KMS-11 (cell line): ENCODE measurements around the gene GREM1.

Source experiments
- H2AFZ ChIP-seq: fragments of 200-600 bp; sonication (generic); 2 replicates; pipeline ENCODE4 v1.6.1; 2016; ENCODE audit warnings: antibody characterized with exemption, mixed run types, low read depth
- H3K27ac ChIP-seq: fragments of 200-600 bp; sonication (generic); 2 replicates; pipeline ENCODE4 v1.6.1; 2016; ENCODE audit warnings: mild to moderate bottlenecking, mixed run types
- H3K27me3 ChIP-seq: fragments of 200-600 bp; sonication (generic); 2 replicates; pipeline ENCODE4 v1.6.1; 2017; ENCODE audit warnings: mild to moderate bottlenecking, low read depth, mixed run types, moderate library complexity; ENCODE audit not compliant: insufficient read depth
- H3K36me3 ChIP-seq: fragments of 200-600 bp; sonication (generic); 2 replicates; pipeline ENCODE4 v1.6.1; 2017; ENCODE audit warnings: mild to moderate bottlenecking, mixed run types; ENCODE audit not compliant: insufficient read depth
- H3K4me1 ChIP-seq: fragments of 200-600 bp; sonication (generic); 2 replicates; pipeline ENCODE4 v1.6.1; 2016; ENCODE audit warnings: mild to moderate bottlenecking, low read depth, mixed run types; ENCODE audit not compliant: poor library complexity, severe bottlenecking
- H3K4me2 ChIP-seq: fragments of 200-600 bp; sonication (generic); 2 replicates; pipeline ENCODE4 v1.7.0; 2016; ENCODE audit warnings: mild to moderate bottlenecking, mixed run types
- H3K4me3 ChIP-seq: fragments of 200-600 bp; sonication (generic); IDR thresholded peaks from 2 replicates; pipeline ENCODE4 v1.6.1; 2017; ENCODE audit warnings: low read depth, low read length, mixed read lengths; ENCODE audit not compliant: insufficient read depth
- H3K79me2 ChIP-seq: fragments of 200-600 bp; sonication (generic); 2 replicates; pipeline ENCODE4 v1.6.1; 2016; ENCODE audit warnings: low read depth, mixed run types; ENCODE audit not compliant: insufficient read depth
- H3K9ac ChIP-seq: fragments of 200-600 bp; sonication (generic); 2 replicates; pipeline ENCODE4 v1.6.1; 2016; ENCODE audit warnings: mild to moderate bottlenecking, mixed run types
- H4K20me1 ChIP-seq: fragments of 200-600 bp; sonication (generic); 2 replicates; pipeline ENCODE4 v1.6.1; 2016; ENCODE audit warnings: mild to moderate bottlenecking, mixed run types; ENCODE audit not compliant: insufficient read depth
- TF ChIP-seq, protein P1 (sequence below): fragments of 200-600 bp; sonication (generic); conservative IDR thresholded peaks from 2 replicates; pipeline ENCODE4 v1.6.1; 2017; ENCODE audit warnings: low read depth, mild to moderate bottlenecking, antibody characterized with exemption, low read length, moderate library complexity, mixed read lengths

The GREM1 gene

DNA sequence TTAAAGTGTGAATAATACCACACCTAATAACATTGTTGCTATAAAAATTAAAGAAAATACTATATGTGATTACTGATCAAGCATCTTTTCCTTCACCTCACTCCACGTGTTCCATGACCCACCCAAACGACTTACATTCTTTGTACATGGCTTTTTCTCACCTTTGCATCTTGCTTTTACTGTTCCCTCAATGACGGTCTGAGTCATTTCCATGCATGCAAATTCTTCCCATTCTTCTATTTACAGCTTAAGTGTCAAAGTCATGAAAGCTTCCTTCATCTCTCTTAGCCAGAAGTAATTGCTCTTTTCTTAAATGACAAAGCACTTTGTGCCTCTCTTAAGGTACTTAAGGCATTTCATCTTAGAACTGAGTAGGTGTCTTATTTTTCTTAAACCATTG is 64.0 kb downstream of the GREM1 start:
- Histone ChIP-seq H2AFZ (no peak overlapping the region), H3K9ac (no peak overlapping the region), H3K4me1 (no peaks in the 10 kb centered on the region), H3K79me2 (no peaks in the 10 kb centered on the region), H3K27me3 (no peaks in the 10 kb centered on the region), H4K20me1 (no peaks in the 10 kb centered on the region), H3K27ac (no peak overlapping the region), H3K4me3 (no peak overlapping the region), H3K36me3 (no peaks in the 10 kb centered on the region), H3K4me2 (no peak overlapping the region)
- TF ChIP-seq, protein P1, sequence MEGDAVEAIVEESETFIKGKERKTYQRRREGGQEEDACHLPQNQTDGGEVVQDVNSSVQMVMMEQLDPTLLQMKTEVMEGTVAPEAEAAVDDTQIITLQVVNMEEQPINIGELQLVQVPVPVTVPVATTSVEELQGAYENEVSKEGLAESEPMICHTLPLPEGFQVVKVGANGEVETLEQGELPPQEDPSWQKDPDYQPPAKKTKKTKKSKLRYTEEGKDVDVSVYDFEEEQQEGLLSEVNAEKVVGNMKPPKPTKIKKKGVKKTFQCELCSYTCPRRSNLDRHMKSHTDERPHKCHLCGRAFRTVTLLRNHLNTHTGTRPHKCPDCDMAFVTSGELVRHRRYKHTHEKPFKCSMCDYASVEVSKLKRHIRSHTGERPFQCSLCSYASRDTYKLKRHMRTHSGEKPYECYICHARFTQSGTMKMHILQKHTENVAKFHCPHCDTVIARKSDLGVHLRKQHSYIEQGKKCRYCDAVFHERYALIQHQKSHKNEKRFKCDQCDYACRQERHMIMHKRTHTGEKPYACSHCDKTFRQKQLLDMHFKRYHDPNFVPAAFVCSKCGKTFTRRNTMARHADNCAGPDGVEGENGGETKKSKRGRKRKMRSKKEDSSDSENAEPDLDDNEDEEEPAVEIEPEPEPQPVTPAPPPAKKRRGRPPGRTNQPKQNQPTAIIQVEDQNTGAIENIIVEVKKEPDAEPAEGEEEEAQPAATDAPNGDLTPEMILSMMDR = no peak

DNA sequence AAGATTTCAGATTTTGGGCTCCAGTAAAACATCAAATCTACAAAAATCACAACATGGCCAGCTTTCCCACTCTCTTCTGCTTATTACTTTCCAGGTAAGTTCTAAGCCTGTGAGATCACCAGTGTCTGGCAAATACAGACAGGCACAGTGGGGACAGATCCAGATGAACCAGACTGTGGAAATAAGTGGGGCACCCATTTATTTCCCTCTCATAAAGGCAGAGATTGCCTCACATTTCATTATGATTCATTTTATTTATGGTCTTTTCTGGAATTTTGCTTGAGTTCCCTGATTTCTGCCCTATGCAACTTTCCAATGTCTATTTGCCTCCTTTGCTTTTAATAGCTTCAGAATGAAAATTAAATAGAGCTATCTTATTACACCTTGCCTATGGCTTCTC is 66.8 kb downstream of the GREM1 start:
- H2AFZ ChIP-seq = no peak overlapping the region
- H3K27ac ChIP-seq = no peak overlapping the region
- H3K9ac ChIP-seq = no peak overlapping the region
- H3K4me1 ChIP-seq = no peaks in the 10 kb centered on the region
- no peaks in the 10 kb centered on the region for H3K79me2 ChIP-seq
- no peaks in the 10 kb centered on the region for H3K36me3 ChIP-seq
- H3K4me2 ChIP-seq = no peak overlapping the region
- no peak overlapping the region for H3K4me3 ChIP-seq
- no peaks in the 10 kb centered on the region for H4K20me1 ChIP-seq
- TF ChIP-seq, protein P1 = no peak
- no peaks in the 10 kb centered on the region for H3K27me3 ChIP-seq

DNA sequence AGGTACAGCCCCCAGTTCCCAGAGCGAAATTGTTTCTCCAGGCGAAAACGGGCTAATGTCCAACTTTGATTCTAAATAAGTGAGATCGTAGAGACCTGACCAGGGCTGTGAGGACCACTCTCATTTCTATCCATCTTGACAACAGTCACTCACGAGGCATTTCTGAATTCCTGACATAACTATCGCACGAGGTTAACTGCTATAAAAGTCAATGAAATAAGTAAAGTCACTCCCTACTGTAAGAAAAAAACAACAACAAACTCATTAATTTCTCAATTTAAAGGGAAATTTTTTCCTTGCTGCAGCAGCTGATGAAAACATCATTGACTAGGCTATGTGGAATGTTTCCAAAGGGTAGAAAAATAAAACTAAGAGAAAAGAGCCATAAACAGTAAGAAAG is 69.1 kb downstream of the GREM1 start:
- Histone ChIP-seq H3K9ac (no peak overlapping the region), H3K79me2 (no peaks in the 10 kb centered on the region), H4K20me1 (no peaks in the 10 kb centered on the region), H3K27me3 (no peaks in the 10 kb centered on the region), H3K4me1 (peaks cover 14% of the 10 kb centered on the region), H3K4me2 (no peak overlapping the region), H2AFZ (no peak overlapping the region), H3K27ac (no peak overlapping the region), H3K4me3 (no peak overlapping the region), H3K36me3 (no peaks in the 10 kb centered on the region)
- TF ChIP-seq, protein P1 = no peak

DNA sequence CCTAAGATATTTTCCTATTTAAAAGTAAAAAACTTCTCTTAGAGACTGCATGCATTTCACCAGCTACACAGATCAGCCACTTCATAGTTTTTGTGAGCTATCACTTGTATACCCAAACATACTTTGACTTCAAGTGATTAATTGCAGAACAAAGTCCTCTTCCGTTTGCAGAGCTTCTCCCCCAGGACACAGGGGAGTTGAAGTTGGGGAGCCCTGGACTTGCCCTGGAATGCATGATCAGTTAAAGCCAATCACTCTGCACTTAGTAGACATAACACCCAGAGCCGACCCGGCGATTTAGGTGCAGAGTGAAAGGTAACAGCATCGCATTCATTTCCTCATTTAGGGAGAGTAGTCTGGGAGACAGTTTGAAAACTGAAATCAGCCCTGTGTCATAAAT is 70.1 kb downstream of the GREM1 start:
- Histone ChIP-seq H4K20me1 (no peaks in the 10 kb centered on the region), H3K79me2 (no peaks in the 10 kb centered on the region), H3K4me1 (peaks cover 14% of the 10 kb centered on the region), H2AFZ (no peak overlapping the region), H3K4me2 (no peak overlapping the region), H3K27me3 (no peaks in the 10 kb centered on the region), H3K36me3 (no peaks in the 10 kb centered on the region), H3K4me3 (no peak overlapping the region), H3K27ac (no peak overlapping the region), H3K9ac (no peak overlapping the region)
- TF ChIP-seq, protein P1 = no peak
